Ishikawa (cell line): ENCODE results near the gene KCNN3.

ENCODE experiments used
- CEBPB ChIP-seq: IDR thresholded peaks from 2 replicates; pipeline ENCODE4 v1.6.1; 2012
- CREB1 ChIP-seq: IDR thresholded peaks from 2 replicates; pipeline ENCODE4 v1.6.1; 2012; ENCODE audit warnings: low read depth
- EGR1 ChIP-seq: IDR thresholded peaks from 2 replicates; pipeline ENCODE4 v1.6.1; 2012
- EP300 ChIP-seq: IDR thresholded peaks from 2 replicates; pipeline ENCODE4 v1.6.1; 2012; ENCODE audit warnings: borderline replicate concordance
- FOXM1 ChIP-seq: IDR thresholded peaks from 2 replicates; pipeline ENCODE4 v1.6.1; 2012; ENCODE audit warnings: low read depth, borderline replicate concordance
- MAX ChIP-seq: IDR thresholded peaks from 2 replicates; pipeline ENCODE4 v1.6.1; 2012
- NFIC ChIP-seq: IDR thresholded peaks from 2 replicates; pipeline ENCODE4 v1.6.1; 2012
- RAD21 ChIP-seq: IDR thresholded peaks from 2 replicates; pipeline ENCODE4 v1.6.1; 2012; ENCODE audit warnings: low read depth
- REST ChIP-seq: IDR thresholded peaks from 2 replicates; pipeline ENCODE4 v1.6.1; 2012; ENCODE audit warnings: low read depth, mild to moderate bottlenecking
- TAF1 ChIP-seq: IDR thresholded peaks from 2 replicates; pipeline ENCODE4 v1.6.1; 2012; ENCODE audit warnings: low read depth, mild to moderate bottlenecking
- TCF12 ChIP-seq: IDR thresholded peaks from 2 replicates; pipeline ENCODE4 v1.6.1; 2012; ENCODE audit warnings: low read depth
- TEAD4 ChIP-seq: IDR thresholded peaks from 2 replicates; pipeline ENCODE4 v1.6.1; 2012
- YY1 ChIP-seq: IDR thresholded peaks from 2 replicates; pipeline ENCODE4 v1.6.1; 2012; ENCODE audit warnings: low read depth
- ZBTB7A ChIP-seq: IDR thresholded peaks from 2 replicates; pipeline ENCODE4 v1.6.1; 2012; ENCODE audit warnings: low read depth
- TF ChIP-seq, protein P1 (sequence below): IDR thresholded peaks from 2 replicates; pipeline ENCODE4 v1.6.1; 2012

Gene KCNN3

DNA sequence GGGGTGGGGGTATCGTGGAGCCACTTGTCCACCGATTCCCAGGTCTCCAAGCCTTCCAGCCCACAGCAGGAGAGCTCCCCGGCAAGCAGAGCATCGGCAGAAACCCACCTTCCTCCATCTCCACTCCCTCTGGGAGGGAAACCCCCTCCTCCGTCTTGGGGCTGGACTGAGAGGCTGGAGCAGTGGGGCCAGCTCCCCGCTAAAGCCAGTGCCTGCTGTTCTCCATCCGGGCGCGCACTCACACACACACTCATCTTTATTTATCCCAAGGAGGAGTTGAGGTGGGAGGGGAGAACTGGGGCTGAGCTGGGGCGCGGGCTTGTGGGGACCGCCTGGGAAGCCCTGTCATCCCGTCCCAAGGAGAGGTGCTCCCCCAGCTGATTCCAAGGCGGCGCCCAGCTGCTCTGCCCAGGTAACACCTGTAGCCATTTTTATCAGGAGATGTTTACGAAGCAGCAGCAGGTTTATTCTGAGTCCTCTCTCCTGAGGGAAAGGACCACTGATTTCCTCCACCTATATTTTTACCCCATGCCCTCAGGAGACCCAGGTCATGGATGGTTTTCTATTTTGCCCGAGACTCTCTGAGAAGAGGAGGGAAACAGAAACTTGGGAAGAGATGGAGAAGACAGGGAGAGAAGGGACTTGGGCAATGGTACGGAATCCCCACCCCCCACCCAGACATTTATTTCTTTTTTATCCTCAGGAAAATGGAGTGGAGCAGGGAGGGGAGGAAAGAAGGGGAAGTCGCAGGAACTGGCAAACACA is 2.1 kb downstream of the KCNN3 start:
- TF ChIP-seq RAD21 (no peak), CREB1 (no peak), TCF12 (no peak), TEAD4 (no peak)

GRCh38 chr1:154867064-154867825 is 2.8 kb downstream of the KCNN3 start:
- TF ChIP-seq TAF1 (no peak), EGR1 (no peak), FOXM1 (no peak), TEAD4 (no peak), YY1 (no peak), CEBPB (no peak), CREB1 (no peak), MAX (no peak), EP300 (no peak), NFIC (no peak), REST (no peak), TCF12 (no peak), ZBTB7A (no peak), RAD21 (no peak)
- TF ChIP-seq, protein P1, sequence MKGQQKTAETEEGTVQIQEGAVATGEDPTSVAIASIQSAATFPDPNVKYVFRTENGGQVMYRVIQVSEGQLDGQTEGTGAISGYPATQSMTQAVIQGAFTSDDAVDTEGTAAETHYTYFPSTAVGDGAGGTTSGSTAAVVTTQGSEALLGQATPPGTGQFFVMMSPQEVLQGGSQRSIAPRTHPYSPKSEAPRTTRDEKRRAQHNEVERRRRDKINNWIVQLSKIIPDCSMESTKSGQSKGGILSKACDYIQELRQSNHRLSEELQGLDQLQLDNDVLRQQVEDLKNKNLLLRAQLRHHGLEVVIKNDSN = no peak

GRCh38 chr1:154866257-154867063 is 3.6 kb downstream of the KCNN3 start:
- TF ChIP-seq MAX = no peak
- TF ChIP-seq TCF12 = no peak
- no peak for TF ChIP-seq FOXM1
- no peak for TF ChIP-seq ZBTB7A
- TF ChIP-seq EGR1 = no peak
- TF ChIP-seq CREB1 = no peak
- TF ChIP-seq TAF1 = no peak
- TF ChIP-seq YY1 = no peak
- TF ChIP-seq, protein P1 = no peak
- no peak for TF ChIP-seq CEBPB
- no peak for TF ChIP-seq REST
- no peak for TF ChIP-seq RAD21
- no peak for TF ChIP-seq TEAD4
- no peak for TF ChIP-seq EP300
- TF ChIP-seq NFIC = no peak

DNA sequence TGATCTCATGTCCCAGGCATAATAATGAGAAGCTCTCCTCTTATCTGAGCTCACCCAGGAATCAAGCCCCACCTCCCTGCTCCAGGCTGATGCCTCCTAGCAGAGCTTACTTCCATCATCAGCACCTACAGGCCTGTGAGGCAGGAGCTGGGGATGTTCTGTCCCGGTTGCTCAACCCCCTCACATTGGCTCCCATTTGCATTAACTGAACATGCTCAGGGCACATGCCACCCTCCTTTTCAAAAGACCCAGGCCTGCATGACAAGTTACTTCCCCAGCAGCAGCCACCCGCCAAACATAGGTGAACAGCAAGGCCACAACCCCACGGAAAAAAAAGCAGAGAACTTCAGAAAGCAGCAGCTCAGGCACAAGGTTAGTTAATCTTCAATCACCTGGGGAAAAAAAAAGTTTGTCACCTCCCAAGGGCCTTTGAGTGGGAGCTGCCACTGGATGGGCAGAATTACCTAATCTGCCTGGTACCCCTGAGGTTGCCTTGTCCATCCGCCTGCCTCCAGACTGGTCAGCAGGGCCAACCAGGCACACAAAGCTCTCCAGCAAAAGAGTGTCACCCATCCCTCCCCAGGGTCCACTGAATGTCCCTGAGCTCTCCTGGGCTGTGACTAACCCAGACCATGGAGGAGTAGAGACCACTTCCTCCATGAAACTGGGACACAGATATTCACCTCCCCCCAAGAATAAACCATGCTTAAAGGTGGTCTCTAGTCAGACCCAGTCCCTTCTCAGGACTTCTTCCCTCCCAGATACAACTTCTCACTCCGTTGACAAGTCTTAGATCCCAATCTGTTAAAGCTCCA is 4.4 kb downstream of the KCNN3 start:
- TF ChIP-seq RAD21 (no peak), FOXM1 (no peak), YY1 (no peak), REST (no peak), EP300 (no peak), TEAD4 (no peak), TCF12 (no peak), NFIC (no peak), EGR1 (no peak)
